Hematopoietic multipotent progenitor cell treated with erythropoietin and hydrocortisone succinate and interleukin-3 and kit ligand, for 4 days (in vitro differentiated cells): ENCODE results near the gene NPBWR2.
A peak's percentile ranks its signal among the peaks of the same experiment; 100 is the strongest.

Experiments
- DNase-seq: peaks from one replicate; pipeline ENCODE4 v3.0.0-alpha.2; 2015

NPBWR2 gene, protein sequence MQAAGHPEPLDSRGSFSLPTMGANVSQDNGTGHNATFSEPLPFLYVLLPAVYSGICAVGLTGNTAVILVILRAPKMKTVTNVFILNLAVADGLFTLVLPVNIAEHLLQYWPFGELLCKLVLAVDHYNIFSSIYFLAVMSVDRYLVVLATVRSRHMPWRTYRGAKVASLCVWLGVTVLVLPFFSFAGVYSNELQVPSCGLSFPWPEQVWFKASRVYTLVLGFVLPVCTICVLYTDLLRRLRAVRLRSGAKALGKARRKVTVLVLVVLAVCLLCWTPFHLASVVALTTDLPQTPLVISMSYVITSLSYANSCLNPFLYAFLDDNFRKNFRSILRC

DNA sequence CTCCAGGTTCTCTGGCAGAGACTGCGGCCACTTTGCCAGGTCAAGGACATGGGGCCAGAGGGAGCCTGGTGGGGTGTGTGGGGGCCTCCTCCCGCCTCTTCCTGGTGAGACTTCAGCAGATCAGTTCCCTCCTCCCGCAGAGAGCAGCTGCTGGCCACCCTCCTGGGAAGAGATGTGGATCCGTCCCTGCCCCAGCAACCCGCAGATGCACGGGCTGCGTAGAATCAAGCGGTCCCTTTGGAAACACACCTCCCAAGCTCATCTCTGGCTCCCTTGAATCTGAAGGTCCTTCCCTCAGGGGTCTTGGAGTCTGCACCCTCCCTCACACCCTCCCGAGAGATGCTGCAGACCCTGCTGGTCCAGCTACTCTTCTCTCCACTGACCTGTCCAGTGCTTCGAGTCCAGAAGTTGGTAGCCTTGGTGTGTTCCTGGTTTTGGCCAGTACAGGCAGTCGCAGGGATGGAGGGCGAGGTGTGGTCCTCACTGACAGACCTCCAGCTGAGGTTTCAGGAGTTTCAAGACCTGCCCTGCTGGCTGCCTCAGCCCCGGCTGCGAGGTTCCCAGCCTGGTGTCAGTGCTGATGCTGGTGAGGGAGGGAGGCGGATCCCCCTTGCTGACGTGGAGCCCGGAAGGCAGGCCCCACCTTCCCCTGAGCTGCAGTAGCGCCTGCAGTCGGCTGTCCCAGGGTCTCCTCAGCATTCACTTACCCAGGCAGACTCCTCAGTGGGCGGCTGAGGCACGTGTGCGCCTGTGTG lies at the start of gene NPBWR2:
Gene NPBWR2 (minus strand): TSS at position 585 of the 755 bp plus-strand sequence. CDS start 734 bp downstream, outside the sequence.
- DNase-seq = peak; percentile 56

DNA sequence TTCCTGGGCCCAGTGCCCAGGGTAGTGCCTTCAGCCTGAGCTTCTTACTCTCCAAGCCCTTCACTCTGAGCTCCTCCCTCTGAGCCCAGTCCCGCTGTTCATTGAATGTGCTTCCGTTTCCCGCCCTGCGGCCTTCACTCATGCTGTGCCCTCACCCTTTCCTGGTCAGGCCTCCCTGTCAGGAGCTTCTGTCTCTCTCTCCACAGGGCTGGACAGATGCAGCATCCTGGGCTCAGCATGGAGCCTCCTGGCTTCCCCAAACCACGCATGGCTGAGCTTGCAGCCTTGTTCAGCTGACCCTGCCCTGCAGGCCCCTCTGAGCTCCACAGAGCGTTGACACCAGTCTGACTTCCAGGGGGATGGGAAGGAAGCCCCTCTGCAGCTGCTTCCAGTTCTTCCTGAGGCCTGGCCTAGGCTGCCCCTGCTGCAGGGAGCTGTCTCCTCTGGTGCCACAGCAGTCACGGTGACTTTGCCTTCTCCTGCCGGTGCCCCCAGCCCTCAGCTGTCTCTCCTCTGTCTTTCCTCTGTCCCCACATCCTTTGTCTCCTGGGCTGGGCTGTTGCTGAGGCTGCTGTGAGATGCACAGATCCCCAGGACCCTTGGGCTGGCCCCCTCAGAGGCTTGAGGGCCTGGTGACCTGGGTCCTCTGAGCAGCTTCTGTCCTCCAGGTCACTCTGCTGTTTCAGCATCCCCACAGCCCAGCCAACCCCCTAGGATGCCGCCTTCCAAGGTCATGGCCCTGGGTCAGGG lies 48.9 kb upstream of the NPBWR2 start:
- DNase-seq = no peak

DNA sequence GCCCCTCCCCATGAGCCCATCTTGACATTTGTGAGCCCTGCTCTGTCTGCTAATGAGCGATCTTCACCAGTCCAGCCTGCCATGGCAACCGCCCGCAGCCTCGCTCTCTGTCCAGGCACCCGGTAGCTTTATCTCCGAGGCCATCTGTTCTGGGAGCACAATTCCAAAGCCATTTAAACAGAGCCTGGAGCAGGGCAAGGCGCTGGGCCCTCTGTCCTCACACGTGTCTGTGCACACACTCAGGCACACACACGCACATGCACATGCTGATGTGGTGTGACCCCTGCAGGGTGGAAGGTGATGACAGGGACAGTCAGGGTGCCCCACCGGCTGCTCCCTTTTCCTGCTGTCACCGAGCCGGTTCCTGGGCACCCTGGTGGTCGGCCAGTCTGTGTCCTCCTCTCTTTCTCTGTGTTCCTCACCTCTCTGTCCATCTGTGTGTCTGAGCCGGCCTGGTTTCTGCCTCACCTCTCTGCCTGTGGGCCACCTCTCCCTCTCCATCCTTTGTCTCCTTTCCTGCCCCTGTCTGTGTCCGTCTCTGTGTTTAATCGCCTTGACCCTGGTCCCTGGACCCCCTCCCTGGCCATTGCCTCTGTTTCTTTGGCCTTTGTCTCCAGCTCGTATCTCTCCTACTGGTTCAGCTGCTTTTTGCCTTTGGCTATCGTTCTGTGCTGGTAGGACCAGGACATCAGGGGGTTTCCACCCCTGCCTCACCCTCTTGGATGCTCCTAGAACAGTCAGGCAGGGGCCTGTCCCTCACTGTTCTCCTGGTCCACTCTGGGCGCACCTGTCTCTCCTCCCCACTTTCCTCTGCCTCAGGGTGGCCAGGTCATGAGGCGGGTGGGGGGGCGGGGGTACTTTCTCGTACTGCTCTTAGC lies 48.1 kb upstream of the NPBWR2 start:
- no peak for DNase-seq

DNA sequence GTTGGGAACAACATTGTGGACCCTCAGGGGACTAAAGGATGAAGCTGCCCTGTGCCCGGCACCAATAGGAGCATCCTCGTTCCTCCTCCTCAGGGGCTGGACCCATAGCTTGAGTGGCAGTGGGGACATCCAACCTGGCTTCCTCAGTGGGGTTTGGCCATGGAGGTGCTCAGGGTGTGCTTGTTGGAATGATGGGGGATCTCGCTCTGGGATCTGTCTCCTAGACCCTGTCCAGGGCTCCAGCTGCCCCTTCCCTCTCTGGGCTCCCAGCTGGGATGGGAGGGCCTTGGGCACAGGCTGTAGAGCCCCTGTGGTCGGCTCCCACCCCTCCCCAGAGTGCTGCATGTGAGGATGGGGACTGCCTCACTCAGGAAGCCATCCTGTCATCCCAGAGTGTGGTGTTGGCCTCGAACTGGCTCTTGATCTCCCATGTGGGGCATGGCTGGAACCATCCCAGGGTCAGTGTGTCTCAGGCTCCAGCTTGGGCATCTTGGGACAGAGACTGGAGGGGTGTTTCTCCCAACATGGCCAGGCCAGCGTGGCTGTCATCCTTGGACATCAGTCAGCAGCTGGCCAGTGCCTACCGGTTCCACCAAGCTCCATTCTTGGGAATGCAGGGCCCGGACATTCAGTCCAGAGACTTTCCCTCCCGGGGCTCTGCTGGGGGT lies 47.4 kb upstream of the NPBWR2 start:
- DNase-seq = no peak

DNA sequence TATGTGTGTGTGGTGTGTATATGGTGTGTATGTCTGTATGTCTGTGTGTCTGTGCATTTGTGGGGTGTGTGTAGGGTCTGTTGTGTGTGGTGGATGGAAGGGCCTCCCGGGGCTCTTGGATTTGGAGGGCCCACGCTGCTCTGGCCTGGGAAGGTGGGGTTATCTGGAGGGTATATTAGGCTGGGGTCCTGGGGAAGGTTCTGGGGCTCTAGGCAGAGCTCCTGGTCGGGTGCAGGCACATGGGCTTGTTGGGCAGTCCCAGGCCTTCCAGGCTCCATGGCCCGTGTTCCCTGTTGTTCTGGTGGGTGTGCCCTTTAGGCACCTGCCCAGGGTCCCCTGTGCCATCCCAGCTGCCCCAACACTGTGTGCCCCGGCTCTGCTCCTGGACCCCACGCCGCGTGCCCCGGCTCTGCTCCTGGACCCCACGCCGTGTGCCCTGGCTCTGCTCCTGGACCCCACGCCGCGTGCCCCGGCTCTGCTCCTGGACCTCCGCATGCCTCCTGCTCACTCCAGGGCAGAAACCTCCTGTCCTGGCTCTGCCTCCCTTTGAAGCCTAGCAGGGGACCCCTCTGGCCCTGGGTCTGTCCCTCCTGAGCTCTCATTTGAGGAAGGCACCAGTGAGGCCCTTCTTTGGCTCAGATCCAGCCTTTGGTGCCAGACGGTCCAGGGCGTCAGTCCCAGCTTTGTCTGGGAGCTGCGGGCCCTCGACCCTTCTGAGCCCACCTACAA lies 46.7 kb upstream of the NPBWR2 start:
- DNase-seq = no peak

DNA sequence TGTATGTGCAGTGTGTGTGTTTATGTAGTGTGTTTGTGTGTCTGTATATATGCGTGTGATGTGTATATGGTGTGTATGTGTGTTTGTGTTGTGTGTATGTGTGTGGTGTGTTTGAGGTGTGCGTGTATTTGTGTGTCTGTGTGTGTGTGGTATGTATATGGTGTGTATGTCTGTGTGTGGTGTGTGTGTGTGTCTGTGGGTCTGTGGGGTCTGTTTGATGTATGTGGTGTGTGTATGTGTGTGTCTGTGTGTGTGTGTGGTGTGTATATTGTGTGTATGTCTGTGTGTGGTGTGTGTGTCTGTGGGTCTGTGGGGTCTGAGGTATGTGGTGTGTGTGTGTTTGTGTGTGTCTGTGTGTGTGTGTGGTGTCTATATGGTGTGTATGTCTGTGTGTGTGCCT lies 46.0 kb upstream of the NPBWR2 start:
- no peak for DNase-seq

DNA sequence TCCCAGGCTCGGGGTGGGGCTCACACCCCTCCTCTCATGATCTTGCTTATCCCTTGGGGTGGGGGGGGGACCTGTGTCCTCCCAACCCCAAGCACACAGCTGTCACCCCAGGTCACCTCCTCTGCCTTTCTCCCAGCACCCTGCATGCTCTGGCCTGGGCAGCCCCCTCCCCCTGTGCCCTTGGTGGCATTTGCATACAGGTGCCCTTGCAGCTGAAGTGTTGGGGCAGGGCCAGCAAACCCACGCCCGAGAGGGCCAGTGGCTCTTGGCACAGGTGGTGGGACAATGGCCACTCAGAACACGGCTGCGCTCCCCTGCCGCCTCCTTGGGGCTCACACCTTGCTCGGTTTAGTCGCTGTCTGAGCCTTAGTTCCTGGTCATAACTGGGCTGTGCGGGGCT lies 45.5 kb upstream of the NPBWR2 start:
- no peak for DNase-seq

DNA sequence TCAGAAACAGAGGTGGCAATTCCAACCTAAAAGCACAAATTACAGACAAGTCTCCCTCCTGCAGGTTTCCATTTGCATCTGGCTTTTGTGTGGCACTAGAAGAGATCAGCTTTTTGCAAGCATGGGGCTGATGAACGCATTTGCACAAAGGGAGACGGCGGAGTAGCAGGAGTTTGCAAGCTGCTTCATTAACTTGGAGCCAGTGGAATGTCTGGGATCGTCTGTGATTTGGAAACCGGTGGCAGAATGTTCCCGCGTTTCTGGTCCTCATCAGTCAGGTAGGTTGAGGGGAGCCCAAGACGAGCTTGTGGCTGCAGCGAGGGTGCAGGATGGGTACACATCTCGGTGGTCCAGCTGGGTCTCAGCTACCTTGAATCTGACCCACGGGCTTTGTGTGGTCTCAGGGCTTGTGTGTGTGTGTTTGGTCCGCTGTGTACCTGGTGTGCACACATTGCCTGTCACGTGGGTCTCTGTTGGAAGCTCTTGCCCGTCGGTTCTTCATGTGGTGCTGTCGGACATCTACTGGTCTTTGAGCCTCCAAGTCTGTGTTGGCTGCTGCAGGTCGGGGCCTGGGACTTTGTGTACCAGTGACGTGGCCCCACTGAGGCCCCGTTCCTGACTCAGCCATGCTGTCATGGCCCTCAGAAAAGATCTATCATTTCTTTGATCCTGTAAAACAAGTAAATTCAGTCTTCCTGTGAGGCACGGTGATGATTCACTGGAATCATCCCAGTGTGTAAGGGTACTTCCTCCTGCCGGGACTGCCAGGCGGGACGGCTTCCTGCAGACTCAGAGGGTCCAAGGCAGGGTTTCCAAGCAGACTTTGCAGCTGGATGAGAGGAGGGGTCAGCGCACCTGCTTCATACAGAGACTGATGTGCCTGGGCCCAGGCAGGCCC lies 44.5 kb upstream of the NPBWR2 start:
- DNase-seq = no peak

DNA sequence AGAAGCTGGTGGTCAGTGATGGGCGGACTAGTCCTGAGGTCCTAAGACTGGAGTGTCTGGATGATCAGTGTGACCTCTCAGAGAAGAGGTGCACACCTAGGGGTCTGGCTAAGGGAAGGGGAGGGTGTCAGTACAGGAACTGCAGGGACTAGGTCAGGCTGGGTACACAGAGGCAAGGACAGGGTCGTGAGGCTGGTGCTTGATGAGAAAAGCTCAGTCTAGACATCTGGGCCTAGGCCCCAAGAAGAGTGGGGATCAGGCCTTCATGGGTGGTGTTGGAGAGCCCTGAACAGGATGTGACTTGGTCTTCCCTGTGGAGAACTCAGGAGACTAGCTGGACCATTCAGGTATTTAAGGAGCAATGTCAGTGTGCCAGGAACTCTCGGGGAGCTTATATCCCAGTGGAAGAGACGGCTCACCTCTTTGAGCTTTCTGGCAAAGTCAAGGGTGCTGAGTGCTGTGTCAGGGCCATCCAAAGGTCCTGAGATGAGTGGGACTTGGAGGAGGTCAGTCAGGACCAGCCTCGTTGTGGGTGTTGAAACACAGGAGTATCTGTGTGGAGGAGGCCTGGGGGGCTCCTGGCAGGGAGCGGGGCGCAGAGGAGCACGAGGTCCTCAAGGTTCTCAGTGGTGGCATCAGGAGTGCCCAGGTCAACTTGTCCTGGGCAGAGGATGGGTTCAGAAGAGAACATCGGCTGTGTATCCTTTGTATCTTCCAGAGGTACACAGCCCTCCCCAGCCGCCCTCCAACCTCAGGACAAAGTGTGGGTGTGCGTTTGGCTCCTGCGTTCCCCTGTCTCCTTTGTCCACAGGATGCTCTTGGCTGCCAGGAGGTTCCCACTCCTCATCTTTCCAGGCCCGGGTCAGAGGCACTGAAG lies 43.6 kb upstream of the NPBWR2 start:
- no peak for DNase-seq

DNA sequence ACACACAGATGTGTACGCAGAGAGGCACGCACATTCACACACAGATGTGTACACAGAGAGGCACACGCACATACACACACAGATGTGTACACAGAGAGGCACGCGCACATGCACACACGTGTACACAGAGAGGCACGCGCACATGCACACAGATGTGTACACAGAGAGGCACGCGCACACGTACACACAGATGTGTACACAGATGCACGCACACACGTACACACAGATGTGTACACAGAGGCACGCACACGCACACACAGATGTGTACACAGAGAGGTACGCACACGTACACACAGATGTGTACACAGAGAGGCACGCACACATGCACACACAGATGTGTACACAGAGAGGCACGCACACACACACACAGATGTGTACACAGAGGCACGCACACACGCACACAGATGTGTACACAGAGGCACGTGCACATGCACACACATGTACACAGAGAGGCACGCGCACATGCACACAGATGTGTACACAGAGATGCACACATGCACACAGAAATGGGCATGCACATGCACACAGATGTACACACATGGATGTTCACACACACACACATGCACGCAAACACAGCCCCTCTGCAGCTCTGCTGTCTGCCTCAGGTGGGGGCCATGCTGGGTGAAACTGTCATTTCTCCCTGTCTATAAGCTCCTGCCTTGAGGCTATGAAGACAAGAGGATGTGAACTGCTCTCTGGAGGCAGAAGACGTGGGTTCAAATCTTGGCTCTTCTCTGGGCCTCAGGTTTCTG lies 42.6 kb upstream of the NPBWR2 start:
- DNase-seq = no peak

DNA sequence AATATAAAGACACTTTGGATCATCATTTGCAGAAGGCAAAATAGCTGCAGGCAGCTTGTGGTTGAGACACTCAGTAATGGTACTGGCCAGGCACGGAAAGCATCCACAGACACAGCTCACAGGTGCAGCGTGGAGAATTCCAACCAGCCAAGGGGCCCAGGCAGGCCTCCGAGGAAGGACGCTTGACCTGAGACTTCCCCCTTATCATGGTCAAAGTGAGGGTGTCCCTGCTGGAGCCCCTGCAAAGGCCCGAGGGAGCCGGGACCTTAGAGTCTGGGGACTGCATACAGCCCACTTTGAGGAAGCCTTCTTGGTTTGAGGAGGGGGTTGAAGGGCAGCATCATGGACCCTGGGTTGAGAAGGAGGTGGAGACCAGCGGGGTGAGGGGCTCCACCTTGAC lies 41.8 kb upstream of the NPBWR2 start:
- DNase-seq = no peak

DNA sequence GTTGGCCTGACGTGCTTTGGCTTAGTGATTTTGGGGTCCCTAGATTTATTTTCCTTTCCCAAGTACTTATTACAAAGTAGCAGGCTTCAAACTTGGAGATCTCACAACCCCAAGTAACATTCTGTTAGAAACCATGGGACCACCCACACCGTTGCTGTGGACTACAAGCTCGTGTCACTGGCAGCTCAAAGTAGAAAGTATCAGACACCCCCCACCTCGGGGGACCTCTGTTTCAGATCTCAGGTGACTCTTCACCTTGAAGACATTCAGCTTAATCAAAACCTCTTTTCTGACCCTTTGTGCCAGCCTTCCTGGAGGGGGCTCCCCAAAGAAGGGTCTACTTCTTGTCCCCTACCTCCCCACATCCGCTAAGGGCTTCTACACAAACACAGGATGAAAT lies 41.2 kb upstream of the NPBWR2 start:
- DNase-seq = no peak

DNA sequence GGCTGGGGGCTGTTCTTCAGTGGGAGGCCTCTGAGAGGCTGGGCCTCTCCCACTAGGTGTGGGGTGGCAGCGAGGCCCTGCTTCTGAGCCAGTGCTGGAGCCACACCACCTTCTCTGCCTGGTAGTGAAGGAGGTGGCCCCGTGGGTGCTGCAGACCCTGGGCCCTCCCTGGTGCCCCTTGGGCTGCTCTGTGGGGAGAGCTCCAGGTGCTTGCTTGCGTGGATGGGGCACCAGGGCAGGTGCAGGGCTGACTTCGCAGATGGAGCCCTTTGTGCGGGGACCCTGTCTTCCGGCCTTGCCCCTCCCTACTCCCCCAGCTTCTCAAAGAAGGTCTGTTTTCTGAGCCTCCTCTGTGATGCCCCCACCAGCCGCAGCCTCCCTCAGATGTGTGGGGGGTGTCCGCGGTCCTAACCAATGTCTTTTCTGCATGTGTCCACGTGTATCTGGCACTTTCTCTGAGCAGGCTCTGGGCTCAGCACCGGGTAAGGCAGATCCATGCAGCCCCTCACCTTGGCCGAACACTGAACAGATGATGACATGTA lies 39.6 kb upstream of the NPBWR2 start:
- no peak for DNase-seq

DNA sequence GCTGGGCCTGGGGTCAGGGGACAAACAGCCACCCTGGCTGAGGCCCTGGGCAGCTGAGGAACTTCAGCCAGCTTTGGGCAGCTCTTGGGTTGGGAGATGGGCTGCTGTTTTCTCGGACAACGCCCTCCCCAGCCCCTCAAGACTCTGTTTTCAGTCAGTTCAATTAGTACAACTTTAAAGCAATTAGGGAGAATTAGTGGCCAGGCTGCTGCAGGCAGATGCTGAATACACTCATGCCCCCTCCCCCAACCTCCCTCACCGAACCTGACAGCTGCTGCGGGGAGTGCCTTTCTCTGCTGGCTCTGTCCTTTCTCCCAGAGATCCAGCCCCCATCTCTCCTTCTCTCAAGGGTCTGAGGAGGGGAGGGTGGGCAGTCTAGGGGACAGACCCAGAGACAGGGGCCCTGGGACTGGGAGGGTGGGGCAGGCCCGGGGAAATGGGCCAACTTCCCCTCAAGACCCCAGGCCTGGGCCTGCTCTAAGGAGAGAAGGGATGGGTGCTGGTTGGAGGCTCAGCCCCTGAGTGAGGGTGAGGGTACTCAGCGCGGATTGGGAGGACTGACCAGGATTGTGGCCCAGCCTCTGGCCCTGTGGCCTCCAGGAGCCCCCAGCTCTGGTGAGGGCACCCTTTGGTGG lies 39.1 kb upstream of the NPBWR2 start:
- DNase-seq = no peak

DNA sequence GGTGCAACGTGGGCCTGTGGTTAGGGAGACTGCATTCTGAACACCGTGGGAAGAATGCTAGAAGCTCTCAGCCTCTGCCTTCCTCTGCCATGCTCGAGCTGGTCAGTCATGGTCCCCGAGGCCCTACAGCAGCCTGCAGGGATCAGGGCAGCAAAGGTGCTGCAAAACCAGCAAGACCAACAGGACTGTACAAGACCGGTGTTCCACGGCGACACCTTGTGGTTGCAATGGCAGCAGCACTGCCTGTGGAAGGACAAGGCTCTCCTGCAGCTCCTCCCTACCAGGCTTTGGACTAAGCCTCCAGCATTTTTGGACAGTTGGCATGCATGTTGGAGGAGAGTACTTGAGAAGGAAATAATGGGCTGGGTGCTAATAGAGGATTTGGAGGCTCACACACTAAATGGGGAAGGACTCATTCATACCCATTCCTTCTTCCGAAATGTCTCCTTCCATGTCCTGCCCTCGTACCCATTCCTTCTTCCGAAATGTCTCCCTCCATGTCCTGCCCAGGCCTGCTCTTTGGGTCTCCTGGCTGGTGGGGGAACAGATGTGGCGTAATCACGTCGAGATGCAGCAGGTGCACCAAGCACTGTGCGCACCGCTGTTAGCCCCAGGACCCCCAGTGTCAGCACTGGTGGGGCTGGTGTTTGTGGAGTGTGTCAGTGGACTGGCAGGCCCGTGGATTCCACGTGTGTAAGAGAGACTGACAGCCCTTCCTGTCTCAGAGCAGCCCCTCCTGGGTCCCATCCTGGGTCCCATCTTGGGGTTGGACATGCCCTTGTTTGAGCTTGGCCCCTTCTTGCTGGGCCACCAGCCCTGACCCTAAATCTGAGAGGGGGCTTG lies 38.3 kb upstream of the NPBWR2 start:
- no peak for DNase-seq

DNA sequence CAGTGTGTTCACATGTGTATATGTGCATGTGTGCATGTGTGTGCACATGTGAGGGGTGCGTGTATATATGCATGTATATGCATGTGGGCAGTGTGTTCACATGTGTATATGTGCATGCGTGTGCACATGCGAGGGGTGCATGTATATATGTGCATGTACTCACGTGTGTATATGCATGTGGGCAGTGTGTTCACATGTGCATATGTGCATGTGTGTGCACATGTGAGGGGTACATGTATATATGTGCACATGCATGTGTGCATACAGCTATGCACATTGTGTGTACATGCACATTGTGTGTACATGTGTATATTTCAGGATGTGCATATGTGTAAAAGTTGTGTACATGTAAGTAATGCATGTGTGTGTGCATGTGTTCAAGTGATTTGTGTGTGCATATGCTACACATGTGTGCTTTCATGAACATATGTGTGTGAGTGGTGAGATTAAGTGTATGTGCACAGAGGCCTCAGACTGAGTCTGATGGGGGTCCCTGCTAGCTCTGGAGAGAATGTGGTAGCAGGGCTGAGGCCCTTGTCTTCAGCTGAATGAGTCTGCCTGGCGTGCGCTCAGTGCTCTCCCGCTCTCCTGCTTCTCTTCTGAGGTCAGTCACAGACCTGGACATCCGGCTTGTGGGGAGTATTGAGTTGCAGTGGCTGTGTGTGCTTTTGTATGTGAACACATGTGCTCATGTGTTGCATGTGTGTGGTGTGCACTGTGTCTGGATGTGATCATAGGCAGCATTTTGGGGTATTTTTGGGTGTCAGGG lies 37.0 kb upstream of the NPBWR2 start:
- no peak for DNase-seq
